ENCODE results near the gene NPL.

Gene NPL

DNA sequence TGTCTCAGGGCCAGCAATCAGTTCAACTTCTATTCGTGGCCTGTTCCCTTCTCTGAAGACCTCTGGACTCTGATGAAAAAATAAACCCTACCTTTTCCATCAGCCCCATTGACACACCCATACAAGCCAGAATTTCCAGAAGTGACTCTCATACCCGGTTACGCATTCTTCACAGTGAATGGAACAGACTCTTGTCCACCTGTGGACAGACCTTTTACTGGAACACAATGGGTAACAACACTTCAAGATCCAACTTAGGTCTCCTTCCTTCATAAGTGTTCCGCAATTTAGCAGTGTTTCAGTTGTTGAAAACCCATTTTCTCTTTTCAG is 2.6 kb upstream of the NPL start:
- ATAC-seq: no peak
- no peak for TF ChIP-seq GLIS3 (CRISPR knock-in tag; IDR thresholded peaks at IDR 0.05)

DNA sequence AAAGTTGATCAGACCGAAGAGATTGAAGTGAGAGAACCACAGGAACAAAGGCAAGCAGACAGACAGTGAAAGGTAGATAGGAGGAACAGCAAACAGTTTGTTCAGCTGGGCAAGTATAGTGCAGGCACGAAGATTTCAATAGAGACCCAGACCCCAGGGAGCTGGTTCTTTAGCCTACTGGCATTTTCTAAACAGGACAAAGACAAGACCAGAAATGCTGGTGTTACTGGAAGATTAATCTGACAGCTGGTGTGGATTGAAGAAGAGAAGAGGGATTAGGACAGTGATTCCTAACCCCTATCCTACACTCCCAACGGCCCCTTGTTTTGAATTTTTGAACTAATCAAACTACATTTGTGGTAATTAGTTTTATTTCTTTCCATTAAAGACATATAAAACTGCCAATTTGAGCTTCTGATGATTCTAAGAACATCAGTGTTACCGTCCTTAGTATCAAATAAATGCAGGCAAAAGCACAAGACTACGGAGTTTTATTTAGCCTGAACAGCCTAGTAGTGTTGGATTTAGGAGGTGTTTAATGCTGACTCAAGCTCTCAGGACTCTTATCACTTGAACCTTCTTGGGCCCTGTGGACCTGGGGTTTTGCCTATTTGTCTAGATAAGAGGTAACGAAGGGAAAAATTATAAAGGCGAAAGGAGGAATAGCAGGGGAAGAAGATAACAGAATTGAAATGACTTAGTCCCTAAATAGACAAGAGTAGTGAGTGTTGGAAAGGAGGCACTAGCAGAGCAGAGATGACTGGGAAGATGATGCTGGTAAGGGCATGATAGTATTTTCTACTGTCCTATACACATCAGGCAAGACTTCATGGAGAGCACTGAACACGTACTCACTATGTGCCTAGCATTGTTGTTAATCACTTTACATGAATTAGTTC is 2.0 kb downstream of the NPL start:
- TF ChIP-seq ZNF70 (CRISPR knock-in tag; IDR thresholded peaks at IDR 0.05) (no peak), CSDC2 (CRISPR knock-in tag; IDR thresholded peaks at IDR 0.05) (no peak), ZNF8 (CRISPR knock-in tag; IDR thresholded peaks at IDR 0.05) (no peak), PPARA (CRISPR knock-in tag; IDR thresholded peaks at IDR 0.05; ENCODE audit: borderline replicate concordance) (no peak), ZC3H10 (CRISPR knock-in tag; IDR thresholded peaks at IDR 0.05) (no peak), TOX (CRISPR knock-in tag; IDR thresholded peaks at IDR 0.05; ENCODE audit: borderline replicate concordance) (no peak), BACH2 (CRISPR knock-in tag; IDR thresholded peaks at IDR 0.05; ENCODE audit: borderline replicate concordance) (no peak), GLIS3 (CRISPR knock-in tag; IDR thresholded peaks at IDR 0.05) (no peak), ISL1 (CRISPR knock-in tag; IDR thresholded peaks at IDR 0.05) (no peak), SNAI2 (CRISPR knock-in tag; IDR thresholded peaks at IDR 0.05) (no peak), TCF4 (CRISPR knock-in tag; IDR thresholded peaks at IDR 0.05; ENCODE audit: borderline replicate concordance) (no peak), OSR1 (CRISPR knock-in tag; IDR thresholded peaks at IDR 0.05) (no peak)
- TF ChIP-seq, protein P1, sequence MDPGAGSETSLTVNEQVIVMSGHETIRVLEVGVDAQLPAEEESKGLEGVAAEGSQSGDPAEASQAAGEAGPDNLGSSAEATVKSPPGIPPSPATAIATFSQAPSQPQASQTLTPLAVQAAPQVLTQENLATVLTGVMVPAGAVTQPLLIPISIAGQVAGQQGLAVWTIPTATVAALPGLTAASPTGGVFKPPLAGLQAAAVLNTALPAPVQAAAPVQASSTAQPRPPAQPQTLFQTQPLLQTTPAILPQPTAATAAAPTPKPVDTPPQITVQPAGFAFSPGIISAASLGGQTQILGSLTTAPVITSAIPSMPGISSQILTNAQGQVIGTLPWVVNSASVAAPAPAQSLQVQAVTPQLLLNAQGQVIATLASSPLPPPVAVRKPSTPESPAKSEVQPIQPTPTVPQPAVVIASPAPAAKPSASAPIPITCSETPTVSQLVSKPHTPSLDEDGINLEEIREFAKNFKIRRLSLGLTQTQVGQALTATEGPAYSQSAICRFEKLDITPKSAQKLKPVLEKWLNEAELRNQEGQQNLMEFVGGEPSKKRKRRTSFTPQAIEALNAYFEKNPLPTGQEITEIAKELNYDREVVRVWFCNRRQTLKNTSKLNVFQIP (CRISPR knock-in tag; IDR thresholded peaks at IDR 0.05; ENCODE audit: borderline replicate concordance, low read depth): no peak
- TF ChIP-seq, protein P2, sequence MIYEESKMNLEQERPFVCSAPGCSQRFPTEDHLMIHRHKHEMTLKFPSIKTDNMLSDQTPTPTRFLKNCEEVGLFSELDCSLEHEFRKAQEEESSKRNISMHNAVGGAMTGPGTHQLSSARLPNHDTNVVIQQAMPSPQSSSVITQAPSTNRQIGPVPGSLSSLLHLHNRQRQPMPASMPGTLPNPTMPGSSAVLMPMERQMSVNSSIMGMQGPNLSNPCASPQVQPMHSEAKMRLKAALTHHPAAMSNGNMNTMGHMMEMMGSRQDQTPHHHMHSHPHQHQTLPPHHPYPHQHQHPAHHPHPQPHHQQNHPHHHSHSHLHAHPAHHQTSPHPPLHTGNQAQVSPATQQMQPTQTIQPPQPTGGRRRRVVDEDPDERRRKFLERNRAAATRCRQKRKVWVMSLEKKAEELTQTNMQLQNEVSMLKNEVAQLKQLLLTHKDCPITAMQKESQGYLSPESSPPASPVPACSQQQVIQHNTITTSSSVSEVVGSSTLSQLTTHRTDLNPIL (CRISPR knock-in tag; IDR thresholded peaks at IDR 0.05; ENCODE audit: low read depth): no peak
- TF ChIP-seq, protein P3, sequence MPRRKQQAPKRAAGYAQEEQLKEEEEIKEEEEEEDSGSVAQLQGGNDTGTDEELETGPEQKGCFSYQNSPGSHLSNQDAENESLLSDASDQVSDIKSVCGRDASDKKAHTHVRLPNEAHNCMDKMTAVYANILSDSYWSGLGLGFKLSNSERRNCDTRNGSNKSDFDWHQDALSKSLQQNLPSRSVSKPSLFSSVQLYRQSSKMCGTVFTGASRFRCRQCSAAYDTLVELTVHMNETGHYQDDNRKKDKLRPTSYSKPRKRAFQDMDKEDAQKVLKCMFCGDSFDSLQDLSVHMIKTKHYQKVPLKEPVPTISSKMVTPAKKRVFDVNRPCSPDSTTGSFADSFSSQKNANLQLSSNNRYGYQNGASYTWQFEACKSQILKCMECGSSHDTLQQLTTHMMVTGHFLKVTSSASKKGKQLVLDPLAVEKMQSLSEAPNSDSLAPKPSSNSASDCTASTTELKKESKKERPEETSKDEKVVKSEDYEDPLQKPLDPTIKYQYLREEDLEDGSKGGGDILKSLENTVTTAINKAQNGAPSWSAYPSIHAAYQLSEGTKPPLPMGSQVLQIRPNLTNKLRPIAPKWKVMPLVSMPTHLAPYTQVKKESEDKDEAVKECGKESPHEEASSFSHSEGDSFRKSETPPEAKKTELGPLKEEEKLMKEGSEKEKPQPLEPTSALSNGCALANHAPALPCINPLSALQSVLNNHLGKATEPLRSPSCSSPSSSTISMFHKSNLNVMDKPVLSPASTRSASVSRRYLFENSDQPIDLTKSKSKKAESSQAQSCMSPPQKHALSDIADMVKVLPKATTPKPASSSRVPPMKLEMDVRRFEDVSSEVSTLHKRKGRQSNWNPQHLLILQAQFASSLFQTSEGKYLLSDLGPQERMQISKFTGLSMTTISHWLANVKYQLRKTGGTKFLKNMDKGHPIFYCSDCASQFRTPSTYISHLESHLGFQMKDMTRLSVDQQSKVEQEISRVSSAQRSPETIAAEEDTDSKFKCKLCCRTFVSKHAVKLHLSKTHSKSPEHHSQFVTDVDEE (CRISPR knock-in tag; IDR thresholded peaks at IDR 0.05): no peak
- TF ChIP-seq, protein P4, sequence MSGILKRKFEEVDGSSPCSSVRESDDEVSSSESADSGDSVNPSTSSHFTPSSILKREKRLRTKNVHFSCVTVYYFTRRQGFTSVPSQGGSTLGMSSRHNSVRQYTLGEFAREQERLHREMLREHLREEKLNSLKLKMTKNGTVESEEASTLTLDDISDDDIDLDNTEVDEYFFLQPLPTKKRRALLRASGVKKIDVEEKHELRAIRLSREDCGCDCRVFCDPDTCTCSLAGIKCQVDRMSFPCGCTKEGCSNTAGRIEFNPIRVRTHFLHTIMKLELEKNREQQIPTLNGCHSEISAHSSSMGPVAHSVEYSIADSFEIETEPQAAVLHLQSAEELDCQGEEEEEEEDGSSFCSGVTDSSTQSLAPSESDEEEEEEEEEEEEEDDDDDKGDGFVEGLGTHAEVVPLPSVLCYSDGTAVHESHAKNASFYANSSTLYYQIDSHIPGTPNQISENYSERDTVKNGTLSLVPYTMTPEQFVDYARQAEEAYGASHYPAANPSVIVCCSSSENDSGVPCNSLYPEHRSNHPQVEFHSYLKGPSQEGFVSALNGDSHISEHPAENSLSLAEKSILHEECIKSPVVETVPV (CRISPR knock-in tag; IDR thresholded peaks at IDR 0.05): no peak
- ATAC-seq: no peak

DNA sequence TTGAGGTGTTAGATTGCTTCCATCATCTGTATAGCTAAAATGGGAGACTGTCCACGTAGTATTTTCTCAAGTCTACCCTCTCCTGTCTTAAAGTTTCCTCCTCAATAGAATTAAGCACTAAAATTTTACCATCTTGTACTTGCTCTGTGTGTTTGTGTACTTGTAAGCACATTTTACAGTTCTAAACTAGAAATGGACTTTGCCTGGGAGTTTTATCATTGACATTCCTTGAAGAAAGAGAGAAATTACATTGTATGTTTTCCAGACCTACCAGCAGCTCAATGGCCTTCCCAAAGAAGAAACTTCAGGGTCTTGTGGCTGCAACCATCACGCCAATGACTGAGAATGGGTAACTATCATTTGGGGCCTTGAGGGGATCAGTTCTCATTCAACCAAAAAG is 4.5 kb downstream of the NPL start:
- no peak for ATAC-seq
- TF ChIP-seq OSR1 (CRISPR knock-in tag; IDR thresholded peaks at IDR 0.05) (no peak), CSDC2 (CRISPR knock-in tag; IDR thresholded peaks at IDR 0.05) (no peak), GLIS3 (CRISPR knock-in tag; IDR thresholded peaks at IDR 0.05) (no peak), ISL1 (CRISPR knock-in tag; IDR thresholded peaks at IDR 0.05) (no peak), ESRRG (CRISPR knock-in tag; IDR thresholded peaks at IDR 0.05) (no peak), ZC3H10 (CRISPR knock-in tag; IDR thresholded peaks at IDR 0.05) (no peak), BACH2 (CRISPR knock-in tag; IDR thresholded peaks at IDR 0.05; ENCODE audit: borderline replicate concordance) (no peak), ZFP30 (CRISPR knock-in tag; IDR thresholded peaks at IDR 0.05) (no peak), RARB (CRISPR knock-in tag; IDR thresholded peaks at IDR 0.05) (no peak), ARNTL (CRISPR knock-in tag; IDR thresholded peaks at IDR 0.05; ENCODE audit: borderline replicate concordance, low read depth) (no peak), TOX (CRISPR knock-in tag; IDR thresholded peaks at IDR 0.05; ENCODE audit: borderline replicate concordance) (no peak), ZNF70 (CRISPR knock-in tag; IDR thresholded peaks at IDR 0.05) (no peak)
- TF ChIP-seq, protein P4 (CRISPR knock-in tag; IDR thresholded peaks at IDR 0.05): no peak
- TF ChIP-seq, protein P5, sequence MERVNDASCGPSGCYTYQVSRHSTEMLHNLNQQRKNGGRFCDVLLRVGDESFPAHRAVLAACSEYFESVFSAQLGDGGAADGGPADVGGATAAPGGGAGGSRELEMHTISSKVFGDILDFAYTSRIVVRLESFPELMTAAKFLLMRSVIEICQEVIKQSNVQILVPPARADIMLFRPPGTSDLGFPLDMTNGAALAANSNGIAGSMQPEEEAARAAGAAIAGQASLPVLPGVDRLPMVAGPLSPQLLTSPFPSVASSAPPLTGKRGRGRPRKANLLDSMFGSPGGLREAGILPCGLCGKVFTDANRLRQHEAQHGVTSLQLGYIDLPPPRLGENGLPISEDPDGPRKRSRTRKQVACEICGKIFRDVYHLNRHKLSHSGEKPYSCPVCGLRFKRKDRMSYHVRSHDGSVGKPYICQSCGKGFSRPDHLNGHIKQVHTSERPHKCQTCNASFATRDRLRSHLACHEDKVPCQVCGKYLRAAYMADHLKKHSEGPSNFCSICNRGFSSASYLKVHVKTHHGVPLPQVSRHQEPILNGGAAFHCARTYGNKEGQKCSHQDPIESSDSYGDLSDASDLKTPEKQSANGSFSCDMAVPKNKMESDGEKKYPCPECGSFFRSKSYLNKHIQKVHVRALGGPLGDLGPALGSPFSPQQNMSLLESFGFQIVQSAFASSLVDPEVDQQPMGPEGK (CRISPR knock-in tag; IDR thresholded peaks at IDR 0.05; ENCODE audit: borderline replicate concordance): no peak
- TF ChIP-seq, protein P2 (CRISPR knock-in tag; IDR thresholded peaks at IDR 0.05; ENCODE audit: low read depth): no peak
- TF ChIP-seq, protein P1 (CRISPR knock-in tag; IDR thresholded peaks at IDR 0.05; ENCODE audit: borderline replicate concordance, low read depth): no peak
